PC-3 (cell line): Measurements from ENCODE around the gene UBE3A. TPM values are rescaled to one million over a fixed set of nuclear protein-coding genes. Genes with fewer than 3 reads are reported as not detected.

ENCODE experiments used
- ATAC-seq: fragments of 200-7000 bp; cut with Tn5 transposase; 2 replicates; pipeline ENCODE4 v1.9.1; 2020; ENCODE audit warnings: mild to moderate bottlenecking, moderate library complexity
- BruUV-seq: library from RNA; stranded (reverse); fragments of 400-500 nt; replicated peaks from 2 replicates; lab custom pipeline; 2021; lab: Mats Ljungman, UMichigan
- CTCF ChIA-PET: fragments of 300-600 bp; sonication (Branson Sonifier 250); formaldehyde crosslinking; loops from one replicate; lab custom pipeline; 2022; ENCODE audit warnings: antibody characterized with exemption; lab: Charles Lee
- POLR2A ChIA-PET: fragments of 300-600 bp; sonication (Branson Sonifier 250); formaldehyde crosslinking; loops from one replicate; lab custom pipeline; 2022; ENCODE audit warnings: antibody characterized with exemption; ENCODE audit not compliant: unreplicated experiment; lab: Charles Lee
- DNase-seq: peaks from one replicate; pipeline ENCODE4 v3.0.0-alpha.2; 2015
- H2AFZ ChIP-seq: fragments of 300-600 bp; sonication (generic); 2 replicates; pipeline ENCODE4 v1.6.0; 2016; ENCODE audit warnings: antibody characterized with exemption, low read length
- H3F3A ChIP-seq: fragments of 300-600 bp; sonication (generic); one replicate; pipeline ENCODE4 v1.6.0; 2017; ENCODE audit warnings: antibody characterized with exemption, low read length, control low read depth, mild to moderate bottlenecking; ENCODE audit not compliant: unreplicated experiment
- H3K27ac ChIP-seq: fragments of 300-600 bp; sonication (generic); 2 replicates; pipeline ENCODE4 v1.5.1; 2016; ENCODE audit warnings: mild to moderate bottlenecking, low read length
- H3K27me3 ChIP-seq: fragments of 300-600 bp; sonication (generic); 2 replicates; pipeline ENCODE4 v1.6.1; 2016; ENCODE audit warnings: low read length, mixed read lengths
- H3K36me3 ChIP-seq: fragments of 300-600 bp; sonication (generic); 2 replicates; pipeline ENCODE4 v1.6.1; 2016; ENCODE audit warnings: low read depth, mixed run types, low read length, mixed read lengths
- H3K4me1 ChIP-seq: fragments of 300-600 bp; sonication (generic); 2 replicates; pipeline ENCODE4 v1.5.1; 2016; ENCODE audit warnings: low read length; ENCODE audit not compliant: insufficient read depth
- H3K4me2 ChIP-seq: fragments of 300-600 bp; sonication (generic); 2 replicates; pipeline ENCODE4 v1.6.0; 2016; ENCODE audit warnings: low read length
- H3K4me3 ChIP-seq: fragments of 300-600 bp; sonication (generic); 2 replicates; pipeline ENCODE4 v1.5.1; 2016; ENCODE audit warnings: mild to moderate bottlenecking, low read length, mixed read lengths
- H3K79me2 ChIP-seq: fragments of 300-600 bp; sonication (generic); 2 replicates; pipeline ENCODE4 v1.6.1; 2017; ENCODE audit warnings: low read length, mixed read lengths
- H3K9ac ChIP-seq: fragments of 300-600 bp; sonication (generic); 2 replicates; pipeline ENCODE4 v1.6.0; 2016; ENCODE audit warnings: mild to moderate bottlenecking, low read length
- H3K9me2 ChIP-seq: fragments of 300-600 bp; sonication (generic); replicated peaks from 2 replicates; pipeline ENCODE4 v1.6.1; 2016; ENCODE audit warnings: mixed run types, low read length, mixed read lengths
- H3K9me3 ChIP-seq: fragments of 300-600 bp; sonication (generic); 2 replicates; pipeline ENCODE4 v1.6.1; 2016; ENCODE audit warnings: low read length, mixed read lengths
- H4K20me1 ChIP-seq: fragments of 300-600 bp; sonication (generic); 2 replicates; pipeline ENCODE4 v1.6.1; 2016; ENCODE audit warnings: low read length, mixed read lengths
- CTCF ChIP-seq: fragments of 300-600 bp; sonication (generic); conservative IDR thresholded peaks from 2 replicates; pipeline ENCODE4 v1.5.1; 2017; ENCODE audit warnings: antibody characterized with exemption, low read depth, mild to moderate bottlenecking, low read length
- EZH2 ChIP-seq: fragments of 300-600 bp; sonication (generic); IDR thresholded peaks from one replicate; pipeline ENCODE4 v1.6.1; 2017; ENCODE audit warnings: antibody characterized with exemption, mild to moderate bottlenecking, low read length; ENCODE audit not compliant: unreplicated experiment
- EZH2phosphoT487 ChIP-seq: fragments of 300-600 bp; sonication (generic); IDR thresholded peaks from 2 replicates; pipeline ENCODE4 v1.6.1; 2018; ENCODE audit warnings: mild to moderate bottlenecking, antibody characterized with exemption, low read length, borderline replicate concordance
- intact Hi-C: fragments of 100-400 bp; cut with micrococcal nuclease; formaldehyde crosslinking; loops from 2 replicates; pipeline ENCODE4 v1.9.0; 2023
- total RNA-seq: library from RNA; depleted of rRNA; stranded (reverse); fragments of >200 nt; gene quantifications from 2 replicates; pipeline ENCODE4 v1.2.3, GENCODE V29; 2014

UBE3A gene
- total RNA-seq, 1 experiment from 2014 or later, result 59.5 TPM

DNA sequence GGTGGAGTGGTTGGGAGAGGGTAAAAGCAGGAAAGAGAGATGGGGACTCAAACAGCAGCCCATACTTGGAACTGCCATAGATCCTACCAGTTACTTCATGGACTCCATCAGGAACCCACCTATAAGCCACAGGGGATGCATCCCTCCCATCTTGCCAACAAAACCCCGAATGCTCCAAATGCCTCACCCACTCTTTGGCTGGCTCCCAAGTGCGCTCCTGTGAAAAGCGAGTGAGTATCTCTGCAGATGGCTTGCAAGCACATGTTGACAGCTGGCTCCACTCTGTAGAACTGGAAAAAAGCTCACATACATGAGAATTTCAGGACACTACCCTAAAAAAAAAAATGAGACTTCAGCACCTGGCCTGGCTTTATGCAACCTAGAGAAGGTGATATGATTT lies 151.0 kb downstream of the UBE3A start:
- Histone ChIP-seq H3K27ac (no peak overlapping the region), H3K4me3 (no peak overlapping the region), H3K79me2 (no peaks in the 10 kb centered on the region), H3K4me1 (no peaks in the 10 kb centered on the region), H4K20me1 (no peaks in the 10 kb centered on the region), H2AFZ (no peak overlapping the region), H3K4me2 (no peak overlapping the region), H3K27me3 (no peaks in the 10 kb centered on the region), H3K9ac (no peak overlapping the region), H3F3A (no peaks in the 10 kb centered on the region), H3K36me3 (no peaks in the 10 kb centered on the region), H3K9me2 (no peaks in the 10 kb centered on the region), H3K9me3 (0 out of 2 replicates have a peak, but pooled peaks cover 7% of the 10 kb centered on the region)
- TF ChIP-seq CTCF (no peak), EZH2phosphoT487 (no peak), EZH2 (no peak)
- POLR2A ChIA-PET, result no interaction called here
- intact Hi-C loops, result no loop called here
- BruUV-seq, result no TSS peak
- DNase-seq, result no peak
- no peak for ATAC-seq
- CTCF ChIA-PET, result no interaction called here
